A549 (cell line): Measurements from ENCODE around the gene KCNAB2.

ENCODE experiments used
- CEBPB ChIP-seq, 2 experiments: fragments of >200 bp in 1 of 2; sonication (Bioruptor Twin) in 1 of 2; formaldehyde crosslinking in 1 of 2; IDR thresholded peaks; 2 replicates each; pipeline ENCODE4 v1.6.1; 2012 to 2016
- CTCF ChIP-seq: fragments of >200 bp; sonication (Bioruptor Twin); formaldehyde crosslinking; IDR thresholded peaks from 3 replicates; pipeline ENCODE4 v1.5.1; 2016
- EP300 ChIP-seq, 2 experiments: fragments of >200 bp; sonication (Bioruptor Twin); formaldehyde crosslinking; IDR thresholded peaks; 2 replicates in 1 of 2; 3 replicates in 1 of 2; pipeline ENCODE4 v1.6.1; 2016 to 2017
- FOSL2 ChIP-seq, 2 experiments: fragments of 450-650 bp in 1 of 2; fragments of >200 bp in 1 of 2; sonication (Bioruptor Twin) in 1 of 2; formaldehyde crosslinking; IDR thresholded peaks; 2 replicates each; pipeline versions ENCODE4 v1.5.0 to v1.6.1; 2016 to 2020; ENCODE audit warnings: mild to moderate bottlenecking in 1 of 2, moderate library complexity in 1 of 2
- JUNB ChIP-seq: fragments of >200 bp; sonication (Bioruptor Twin); formaldehyde crosslinking; IDR thresholded peaks from 2 replicates; pipeline ENCODE4 v1.6.1; 2016
- KDM5A ChIP-seq: fragments of 200-600 bp; sonication (generic); IDR thresholded peaks from 2 replicates; pipeline ENCODE4 v1.6.1; 2016; ENCODE audit warnings: antibody characterized with exemption, mild to moderate bottlenecking
- PHF8 ChIP-seq: fragments of 200-600 bp; sonication (generic); IDR thresholded peaks from 2 replicates; pipeline ENCODE4 v1.6.1; 2016; ENCODE audit warnings: low read depth, mild to moderate bottlenecking, antibody characterized with exemption, moderate library complexity, borderline replicate concordance
- POLR2A ChIP-seq: IDR thresholded peaks from 2 replicates; pipeline ENCODE4 v1.6.1; 2012; ENCODE audit warnings: mild to moderate bottlenecking, low read length
- RAD21 ChIP-seq, 2 experiments: fragments of >200 bp in 1 of 2; sonication (Bioruptor Twin) in 1 of 2; formaldehyde crosslinking in 1 of 2; IDR thresholded peaks in 1 of 2; conservative IDR thresholded peaks in 1 of 2; 2 replicates in 1 of 2; 3 replicates in 1 of 2; pipeline ENCODE4 v1.6.1; 2012 to 2018; ENCODE audit warnings: inconsistent platforms in 1 of 2
- RCOR1 ChIP-seq: fragments of 150-350 bp; IDR thresholded peaks from 2 replicates; pipeline ENCODE4 v1.6.1; 2014; ENCODE audit warnings: antibody characterized with exemption, low read length, low read depth
- REST ChIP-seq: fragments of 200-600 bp; sonication (generic); IDR thresholded peaks from 2 replicates; pipeline ENCODE4 v1.6.1; 2016; ENCODE audit warnings: antibody characterized with exemption, mild to moderate bottlenecking, moderate library complexity
- SMC3 ChIP-seq: fragments of >200 bp; sonication (Bioruptor Twin); formaldehyde crosslinking; IDR thresholded peaks from 3 replicates; pipeline ENCODE4 v1.6.1; 2018; ENCODE audit warnings: inconsistent platforms
- SREBF2 ChIP-seq: fragments of 450-650 bp; IDR thresholded peaks from 2 replicates; pipeline ENCODE4 v1.6.1; 2014; ENCODE audit warnings: mild to moderate bottlenecking, moderate library complexity
- ZFP36 ChIP-seq: fragments of 450-650 bp; IDR thresholded peaks from 2 replicates; pipeline ENCODE4 v1.6.1; 2014; ENCODE audit warnings: borderline replicate concordance; ENCODE audit not compliant: partially characterized antibody

GRCh38 chr1:6045110-6045502, 582 bp upstream of the KCNAB2 start:
- no peak for TF ChIP-seq CTCF
- no peak for TF ChIP-seq EP300 (IDR thresholded peaks at IDR 0.05)
- TF ChIP-seq KDM5A = no peak
- TF ChIP-seq RAD21 (conservative IDR thresholded peaks at IDR 0.05 in 1 of 2, IDR thresholded peaks at IDR 0.05 in 1 of 2) = no peak
- TF ChIP-seq POLR2A = no peak
- no peak for TF ChIP-seq FOSL2 (IDR thresholded peaks at IDR 0.05)
- no peak for TF ChIP-seq FOSL2 (CRISPR knock-in tag; IDR thresholded peaks at IDR 0.05)
- no peak for TF ChIP-seq SMC3
- TF ChIP-seq ZFP36 = no peak
- TF ChIP-seq RCOR1 = no peak
- TF ChIP-seq SREBF2 = no peak
- TF ChIP-seq JUNB = no peak
- TF ChIP-seq REST = no peak
- no peak for TF ChIP-seq CEBPB (IDR thresholded peaks at IDR 0.05)
- no peak for TF ChIP-seq PHF8
